IMR-90 (cell line): ENCODE data around the gene GALNT17. TPM values are rescaled to one million over a fixed set of nuclear protein-coding genes. Genes with fewer than 3 reads are reported as not detected.

Experiments used
- ATAC-seq: fragments of 200-7000 bp; cut with Tn5 transposase; 2 replicates; pipeline ENCODE4 v1.9.1; 2020; ENCODE audit warnings: low read depth, mild to moderate bottlenecking, moderate library complexity
- BruUV-seq: library from RNA; stranded (reverse); fragments of 400-500 nt; replicated peaks from 2 replicates; lab custom pipeline; 2021; lab: Mats Ljungman, UMichigan
- CTCF ChIA-PET: fragments of 300-600 bp; formaldehyde crosslinking; extraction: SDS; loops from one replicate; lab custom pipeline; 2021; ENCODE audit warnings: antibody characterized with exemption; lab: Yijun Ruan, JAX
- POLR2A ChIA-PET: fragments of 300-600 bp; sonication (Branson Sonifier 250); formaldehyde crosslinking; loops from one replicate; lab custom pipeline; 2022; ENCODE audit warnings: antibody characterized with exemption; ENCODE audit not compliant: unreplicated experiment; lab: Charles Lee
- DNase-seq: peaks from one replicate; pipeline ENCODE4 v3.0.0; 2013
- H2AFZ ChIP-seq: replicated peaks from 2 replicates; pipeline ENCODE3; 2013; ENCODE audit warnings: low read length, mild to moderate bottlenecking; ENCODE audit not compliant: poor library complexity
- H2AK5ac ChIP-seq: 2 replicates; pipeline ENCODE4 v1.6.1; 2013; ENCODE audit warnings: low read depth, low read length, inconsistent platforms
- H2AK9ac ChIP-seq: replicated peaks from 2 replicates; pipeline ENCODE3; 2013; ENCODE audit warnings: mild to moderate bottlenecking, low read depth, low read length, moderate library complexity; ENCODE audit not compliant: poor library complexity
- H2BK120ac ChIP-seq: 2 replicates; pipeline ENCODE4 v1.6.1; 2013; ENCODE audit warnings: low read depth, low read length, inconsistent platforms
- H2BK15ac ChIP-seq: 3 replicates; pipeline ENCODE4 v1.6.1; 2013; ENCODE audit warnings: low read depth, low read length, inconsistent platforms
- H2BK20ac ChIP-seq: 2 replicates; pipeline ENCODE4 v1.6.1; 2013; ENCODE audit warnings: low read depth, mild to moderate bottlenecking, inconsistent platforms, low read length, moderate library complexity
- H2BK5ac ChIP-seq: 2 replicates; pipeline ENCODE4 v1.6.1; 2013; ENCODE audit warnings: mild to moderate bottlenecking, low read depth, low read length, inconsistent platforms; ENCODE audit not compliant: poor library complexity, severe bottlenecking
- H3K14ac ChIP-seq: replicated peaks from 2 replicates; pipeline ENCODE4 v1.6.1; 2013; ENCODE audit warnings: low read depth, low read length, inconsistent platforms
- H3K18ac ChIP-seq: 2 replicates; pipeline ENCODE4 v1.6.1; 2013; ENCODE audit warnings: low read depth, low read length, control low read depth
- H3K23ac ChIP-seq: 2 replicates; pipeline ENCODE4 v1.6.1; 2013; ENCODE audit warnings: low read depth, low read length, inconsistent platforms
- H3K27ac ChIP-seq: 2 replicates; pipeline ENCODE4 v1.5.1; 2013; ENCODE audit warnings: mild to moderate bottlenecking, control low read depth, low read length; ENCODE audit not compliant: insufficient read depth
- H3K27me3 ChIP-seq: 2 replicates; pipeline ENCODE4 v1.6.1; 2013; ENCODE audit warnings: low read length; ENCODE audit not compliant: control insufficient read depth, insufficient read depth
- H3K36me3 ChIP-seq: 2 replicates; pipeline ENCODE4 v1.6.1; 2013; ENCODE audit warnings: low read length, mixed read lengths; ENCODE audit not compliant: control insufficient read depth, insufficient read depth
- H3K4ac ChIP-seq: 2 replicates; pipeline ENCODE4 v1.6.1; 2013; ENCODE audit warnings: low read depth, low read length, inconsistent platforms
- H3K4me1 ChIP-seq: 2 replicates; pipeline ENCODE4 v1.6.1; 2013; ENCODE audit warnings: low read length, mixed read lengths; ENCODE audit not compliant: control insufficient read depth, insufficient read depth
- H3K4me2 ChIP-seq: 2 replicates; pipeline ENCODE4 v1.6.1; 2013; ENCODE audit warnings: low read depth, mild to moderate bottlenecking, control low read depth, low read length, moderate library complexity
- H3K4me3 ChIP-seq: 2 replicates; pipeline ENCODE4 v1.5.1; 2013; ENCODE audit warnings: low read depth, mild to moderate bottlenecking, control low read depth, low read length, moderate library complexity; ENCODE audit not compliant: insufficient read depth
- H3K56ac ChIP-seq: 2 replicates; pipeline ENCODE4 v1.6.1; 2013; ENCODE audit warnings: low read length, inconsistent platforms; ENCODE audit not compliant: insufficient read depth; ENCODE audit errors: extremely low read depth
- H3K79me1 ChIP-seq, 2 experiments: 2 replicates each; pipeline ENCODE4 v1.6.1; 2013; ENCODE audit warnings: low read length in 2 of 2, inconsistent platforms in 1 of 2, low read depth in 1 of 2
- H3K9ac ChIP-seq: 2 replicates; pipeline ENCODE4 v1.6.1; 2013; ENCODE audit warnings: low read depth, low read length, control low read depth
- H3K9me1 ChIP-seq: 2 replicates; pipeline ENCODE4 v1.6.1; 2013; ENCODE audit warnings: low read length, inconsistent platforms; ENCODE audit not compliant: insufficient read depth
- H3K9me3 ChIP-seq: 2 replicates; pipeline ENCODE4 v1.6.1; 2013; ENCODE audit warnings: low read length; ENCODE audit not compliant: control insufficient read depth, insufficient read depth
- H4K20me1 ChIP-seq: 2 replicates; pipeline ENCODE4 v1.6.1; 2013; ENCODE audit warnings: low read length, inconsistent platforms; ENCODE audit not compliant: insufficient read depth
- H4K5ac ChIP-seq: 2 replicates; pipeline ENCODE4 v1.6.1; 2013; ENCODE audit warnings: mild to moderate bottlenecking, low read depth, low read length, control low read depth
- H4K8ac ChIP-seq, 2 experiments: 2 replicates each; pipeline ENCODE4 v1.6.1; 2013; ENCODE audit warnings: low read depth in 2 of 2, low read length in 2 of 2, control low read depth in 1 of 2, inconsistent platforms in 1 of 2
- H4K91ac ChIP-seq: 2 replicates; pipeline ENCODE4 v1.6.1; 2013; ENCODE audit warnings: low read depth, low read length, inconsistent platforms; ENCODE audit not compliant: insufficient read depth
- BHLHE40 ChIP-seq: fragments of 150-350 bp; IDR thresholded peaks from 2 replicates; pipeline ENCODE4 v1.6.1; 2016; ENCODE audit warnings: mild to moderate bottlenecking, low read depth, low read length
- CEBPB ChIP-seq: IDR thresholded peaks from 2 replicates; pipeline ENCODE4 v1.6.1; 2012; ENCODE audit warnings: low read depth, low read length, improper control_type of control experiment
- CHD1 ChIP-seq: IDR thresholded peaks from 2 replicates; pipeline ENCODE4 v1.6.1; 2012; ENCODE audit warnings: low read depth, low read length, improper control_type of control experiment
- MAZ ChIP-seq: IDR thresholded peaks from 2 replicates; pipeline ENCODE4 v1.6.1; 2012; ENCODE audit warnings: low read depth, mild to moderate bottlenecking, low read length, improper control_type of control experiment, moderate library complexity, borderline replicate concordance
- MXI1 ChIP-seq: IDR thresholded peaks from 2 replicates; pipeline ENCODE4 v1.6.1; 2012; ENCODE audit warnings: low read depth, mild to moderate bottlenecking, low read length, moderate library complexity, borderline replicate concordance
- NFE2L2 ChIP-seq: fragments of 150-350 bp; IDR thresholded peaks from 2 replicates; pipeline ENCODE4 v1.6.1; 2016; ENCODE audit warnings: low read depth, mild to moderate bottlenecking, low read length
- POLR2A ChIP-seq: IDR thresholded peaks from 2 replicates; pipeline ENCODE4 v1.6.1; 2012; ENCODE audit warnings: mild to moderate bottlenecking, low read depth, low read length
- RAD21 ChIP-seq: IDR thresholded peaks from 2 replicates; pipeline ENCODE4 v1.6.1; 2012; ENCODE audit warnings: low read length, improper control_type of control experiment
- RCOR1 ChIP-seq: IDR thresholded peaks from 2 replicates; pipeline ENCODE4 v1.6.1; 2012; ENCODE audit warnings: mild to moderate bottlenecking, low read length, improper control_type of control experiment; ENCODE audit not compliant: insufficient replicate concordance
- RFX5 ChIP-seq: IDR thresholded peaks from 2 replicates; pipeline ENCODE4 v1.8.0; 2012; ENCODE audit warnings: low read depth, mild to moderate bottlenecking, low read length, moderate library complexity
- SMC3 ChIP-seq: fragments of 150-350 bp; IDR thresholded peaks from 2 replicates; pipeline ENCODE4 v1.6.1; 2016; ENCODE audit warnings: low read depth, mild to moderate bottlenecking, antibody characterized with exemption, low read length, moderate library complexity
- WGBS, 2 experiments: methylation state at CpG; one replicate each; pipeline versions ENCODE4 v1.1.5 to v1.1.7; 2013; ENCODE audit warnings: missing lambda C conversion rate in 2 of 2; ENCODE audit not compliant: insufficient read length in 1 of 2; ENCODE audit errors: extremely low coverage in 2 of 2; 5-methylcytosine and 5-hydroxymethylcytosine counted together
- dilution Hi-C: fragments of 300-500 bp; cut with HindIII; formaldehyde crosslinking; loops from one replicate; pipeline ENCODE4 v1.14.3; 2018; ENCODE audit warnings: low sequenced_read_pairs; ENCODE audit not compliant: unreplicated experiment
- in situ Hi-C: fragments of 300-500 bp; cut with MboI; formaldehyde crosslinking; loops from 3 replicates; pipeline ENCODE4 v1.14.3; 2019; ENCODE audit warnings: low sequenced_read_pairs, inconsistent platforms, mixed read lengths
- intact Hi-C: fragments of 100-400 bp; cut with micrococcal nuclease; formaldehyde crosslinking; loops from 2 replicates; pipeline ENCODE4 v1.10.0; 2022
- polyA plus RNA-seq, 3 experiments: library from polyadenylated mRNA; depleted of rRNA; stranded (reverse); fragments of >200 nt; gene quantifications; 2 replicates each; pipeline ENCODE4 v1.2.3, GENCODE V29; 2012; ENCODE audit warnings: low replicate concordance in 1 of 3
- total RNA-seq: library from RNA; depleted of rRNA; stranded (reverse); fragments of >200 nt; gene quantifications from 2 replicates; pipeline ENCODE4 v1.2.3, GENCODE V29; 2012
- TF ChIP-seq, protein P1 (sequence below): conservative IDR thresholded peaks from 2 replicates; pipeline ENCODE4 v1.5.1; 2012; ENCODE audit warnings: mild to moderate bottlenecking, low read depth, low read length, improper control_type of control experiment

GALNT17 gene
- total and polyA plus RNA-seq, 2 of the 4 experiments (the other 2 are of a cell fraction): not detected

DNA sequence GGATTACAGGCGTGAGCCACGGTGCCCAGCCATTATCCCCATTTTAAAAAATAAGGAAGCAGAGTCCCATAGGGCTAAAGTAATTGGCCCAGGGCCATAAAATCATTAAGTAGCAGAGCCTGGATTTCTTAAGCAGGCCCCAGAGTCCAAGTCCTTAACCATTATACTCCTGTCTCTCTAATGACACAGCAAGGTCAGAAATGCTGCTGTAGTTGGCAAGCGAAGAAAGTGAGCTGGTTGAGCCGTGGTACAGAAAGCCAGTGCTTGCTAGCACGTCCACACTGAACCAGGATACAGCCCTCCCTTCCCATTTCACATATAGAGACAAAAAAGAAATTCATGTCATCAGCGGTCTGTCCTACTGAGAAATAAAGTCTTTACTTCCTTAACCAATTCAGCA is 562.7 kb downstream of the GALNT17 start:
- CTCF ChIA-PET: no interaction called here
- WGBS, 2 experiments: no CpG with 5 or more reads among the region's 6 CpGs
- in situ Hi-C loops: no loop called here

More for the DNA sequence above, 562.7 kb downstream of the GALNT17 start:
- Histone ChIP-seq H2BK15ac (no peak overlapping the region), H4K8ac (no peak overlapping the region), H3K9me1 (no peaks in the 10 kb centered on the region), H4K91ac (no peak overlapping the region), H3K4me3 (no peak overlapping the region), H3K18ac (no peak overlapping the region), H2AK9ac (no peak overlapping the region), H3K4ac (no peak overlapping the region), H3K9ac (no peak overlapping the region), H2AFZ (no peak overlapping the region), H4K20me1 (no peaks in the 10 kb centered on the region), H3K9me3 (0 out of 2 replicates have a peak, but pooled peaks cover 5% of the 10 kb centered on the region), H3K4me2 (no peak overlapping the region), H2BK20ac (no peak overlapping the region), H4K5ac (no peak overlapping the region), H3K27me3 (no peaks in the 10 kb centered on the region), H3K4me1 (no peaks in the 10 kb centered on the region), H3K56ac (no peak overlapping the region), H3K79me1 (no peaks in the 10 kb centered on the region), H2AK5ac (no peak overlapping the region), H2BK120ac (no peak overlapping the region), H2BK5ac (no peak overlapping the region), H3K23ac (no peak overlapping the region), H3K36me3 (no peaks in the 10 kb centered on the region), H3K14ac (no peak overlapping the region), H3K27ac (no peak overlapping the region)
- intact Hi-C loops: no loop called here
- POLR2A ChIA-PET: no interaction called here
- no TSS peak for BruUV-seq
- ATAC-seq (no peak), DNase-seq (no peak)
- dilution Hi-C loops: no loop called here
- TF ChIP-seq CHD1 (no peak), POLR2A (no peak), CEBPB (no peak), MAZ (no peak), MXI1 (no peak), RAD21 (no peak), BHLHE40 (no peak), NFE2L2 (no peak), RFX5 (no peak), SMC3 (no peak), RCOR1 (no peak)
- TF ChIP-seq, protein P1, sequence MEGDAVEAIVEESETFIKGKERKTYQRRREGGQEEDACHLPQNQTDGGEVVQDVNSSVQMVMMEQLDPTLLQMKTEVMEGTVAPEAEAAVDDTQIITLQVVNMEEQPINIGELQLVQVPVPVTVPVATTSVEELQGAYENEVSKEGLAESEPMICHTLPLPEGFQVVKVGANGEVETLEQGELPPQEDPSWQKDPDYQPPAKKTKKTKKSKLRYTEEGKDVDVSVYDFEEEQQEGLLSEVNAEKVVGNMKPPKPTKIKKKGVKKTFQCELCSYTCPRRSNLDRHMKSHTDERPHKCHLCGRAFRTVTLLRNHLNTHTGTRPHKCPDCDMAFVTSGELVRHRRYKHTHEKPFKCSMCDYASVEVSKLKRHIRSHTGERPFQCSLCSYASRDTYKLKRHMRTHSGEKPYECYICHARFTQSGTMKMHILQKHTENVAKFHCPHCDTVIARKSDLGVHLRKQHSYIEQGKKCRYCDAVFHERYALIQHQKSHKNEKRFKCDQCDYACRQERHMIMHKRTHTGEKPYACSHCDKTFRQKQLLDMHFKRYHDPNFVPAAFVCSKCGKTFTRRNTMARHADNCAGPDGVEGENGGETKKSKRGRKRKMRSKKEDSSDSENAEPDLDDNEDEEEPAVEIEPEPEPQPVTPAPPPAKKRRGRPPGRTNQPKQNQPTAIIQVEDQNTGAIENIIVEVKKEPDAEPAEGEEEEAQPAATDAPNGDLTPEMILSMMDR: no peak
